ENCODE measurements around the gene SLC6A19.

The SLC6A19 gene

GRCh38 chr5:1197876-1198666 is 3.3 kb upstream of the SLC6A19 start:
- DNase-seq = no peak

GRCh38 chr5:1199340-1199648 is 2.1 kb upstream of the SLC6A19 start:
- no peak for DNase-seq

GRCh38 chr5:1199649-1200494 is 1.5 kb upstream of the SLC6A19 start:
- DNase-seq = no peak

GRCh38 chr5:1200495-1201326 is 684 bp upstream of the SLC6A19 start:
- DNase-seq = no peak

- DNase-seq = no peak
These were observed 817 bp downstream of the SLC6A19 start for GRCh38 chr5:1202026-1202797.

GRCh38 chr5:1202798-1203185 is 1.4 kb downstream of the SLC6A19 start:
- no peak for DNase-seq

- DNase-seq = no peak
These were observed 2.0 kb downstream of the SLC6A19 start for GRCh38 chr5:1203311-1203967.

GRCh38 chr5:1203968-1204692 is 2.7 kb downstream of the SLC6A19 start:
- DNase-seq = no peak

- no peak for DNase-seq
These were observed 3.4 kb downstream of the SLC6A19 start for GRCh38 chr5:1204693-1205242.

- DNase-seq = no peak
These were observed 4.1 kb downstream of the SLC6A19 start for GRCh38 chr5:1205255-1206180.

- DNase-seq = no peak
These were observed 5.4 kb downstream of the SLC6A19 start for GRCh38 chr5:1206521-1207412.

- DNase-seq = no peak
These were observed 6.2 kb downstream of the SLC6A19 start for GRCh38 chr5:1207555-1207954.

- DNase-seq = no peak
These were observed 6.9 kb downstream of the SLC6A19 start for GRCh38 chr5:1208221-1208742.

- no peak for DNase-seq
These were observed 7.5 kb downstream of the SLC6A19 start for GRCh38 chr5:1208743-1209488.

- no peak for DNase-seq
These were observed 8.1 kb downstream of the SLC6A19 start for GRCh38 chr5:1209489-1209852.

GRCh38 chr5:1209896-1210776 is 8.7 kb downstream of the SLC6A19 start:
- DNase-seq = no peak

- no peak for DNase-seq
These were observed 9.4 kb downstream of the SLC6A19 start for GRCh38 chr5:1210832-1211251.

Measured in AML-193 (cell line).